Measurements from ENCODE around the gene NR3C2. TPM values are rescaled to one million over a fixed set of nuclear protein-coding genes. Genes with fewer than 3 reads are reported as not detected.
A peak's percentile ranks its signal among the peaks of the same experiment; 100 is the strongest.

The NR3C2 gene
- total RNA-seq, 1 experiment from 2014 or later, result 0.96 TPM

GRCh38 chr4:148447681-148448080 is 5.5 kb upstream of the NR3C2 start:
- H4K20me1 ChIP-seq (ENCODE audit: insufficient read depth), result no peaks in the 10 kb centered on the region
- H3K27me3 ChIP-seq (ENCODE audit: insufficient read depth, low read depth), result peaks cover 20% of the 10 kb centered on the region
- ChIA-PET CTCF (no interaction called here), POLR2A (ENCODE audit: unreplicated experiment) (no interaction called here)
- H3F3A ChIP-seq (ENCODE audit: insufficient read depth, low read depth), result no peaks in the 10 kb centered on the region
- no peaks in the 10 kb centered on the region for H3K79me2 ChIP-seq (ENCODE audit: low read depth)
- H3K9me3 ChIP-seq (ENCODE audit: insufficient read depth, low read depth), result no peaks in the 10 kb centered on the region
- H3K4me2 ChIP-seq, result no peak overlapping the region
- no peak overlapping the region for H3K27ac ChIP-seq
- H3K36me3 ChIP-seq (ENCODE audit: low read depth), result no peaks in the 10 kb centered on the region
- H3K4me3 ChIP-seq, result no peak overlapping the region
- no peak for TF ChIP-seq EZH2 (IDR thresholded peaks at IDR 0.05; ENCODE audit: low read depth)
- TF ChIP-seq CTCF (conservative IDR thresholded peaks at IDR 0.05), result no peak
- no peaks in the 10 kb centered on the region for H3K9me2 ChIP-seq (ENCODE audit: insufficient read depth)
- intact Hi-C loops (cut with micrococcal nuclease; ENCODE audit: unreplicated experiment), result loop anchor here (10.0 kb wide), 1 partner anchor 587 kb away; no protein-coding TSS in a partner anchor
- DNase-seq, result no peak
- BruUV-seq (replicated peaks), result no TSS peak
- H3K4me1 ChIP-seq (replicated peaks; ENCODE audit: insufficient read depth), result peaks cover 7% of the 10 kb centered on the region; the same call in 1 of the 2 replicates
- no peak overlapping the region for H2AFZ ChIP-seq

- H3K4me3 ChIP-seq, result peak overlapping the region; percentile 74; the same call in 1 of the 2 replicates
- H3K9me3 ChIP-seq (ENCODE audit: insufficient read depth, low read depth), result no peaks in the 10 kb centered on the region
- BruUV-seq (replicated peaks), result no TSS peak
- no peaks in the 10 kb centered on the region for H3K79me2 ChIP-seq (ENCODE audit: low read depth)
- no peaks in the 10 kb centered on the region for H3F3A ChIP-seq (ENCODE audit: insufficient read depth, low read depth)
- H2AFZ ChIP-seq, result no peak overlapping the region
- TF ChIP-seq EZH2 (IDR thresholded peaks at IDR 0.05; ENCODE audit: low read depth), result no peak
- no peak for TF ChIP-seq CTCF (conservative IDR thresholded peaks at IDR 0.05)
- H3K9me2 ChIP-seq (ENCODE audit: insufficient read depth), result no peaks in the 10 kb centered on the region
- H3K36me3 ChIP-seq (ENCODE audit: low read depth), result no peaks in the 10 kb centered on the region
- H4K20me1 ChIP-seq (ENCODE audit: insufficient read depth), result no peaks in the 10 kb centered on the region
- intact Hi-C loops (cut with micrococcal nuclease; ENCODE audit: unreplicated experiment), result loop anchor here (10.0 kb wide), 1 partner anchor 589 kb away; no protein-coding TSS in a partner anchor
- H3K4me1 ChIP-seq (replicated peaks; ENCODE audit: insufficient read depth), result peaks cover 13% of the 10 kb centered on the region; the same call in 1 of the 2 replicates
- no peak for DNase-seq
- ChIA-PET POLR2A (ENCODE audit: unreplicated experiment) (no interaction called here), CTCF (no interaction called here)
- H3K27me3 ChIP-seq (ENCODE audit: insufficient read depth, low read depth), result peaks cover 20% of the 10 kb centered on the region
- no peak overlapping the region for H3K27ac ChIP-seq
- H3K4me2 ChIP-seq, result peak overlapping the region; percentile 98
Measured at GRCh38 chr4:148445860-148446330, 3.7 kb upstream of the NR3C2 start.

GRCh38 chr4:148445071-148445859 is 3.1 kb upstream of the NR3C2 start:
- H3K4me3 ChIP-seq, result peak overlapping the region; percentile 74
- DNase-seq, result peak in 1 of 2 experiments; percentile 31

More at GRCh38 chr4:148445071-148445859, 3.1 kb upstream of the NR3C2 start:
- CTCF ChIA-PET, result no interaction called here
- TF ChIP-seq CTCF (conservative IDR thresholded peaks at IDR 0.05) (no peak), EZH2 (IDR thresholded peaks at IDR 0.05; ENCODE audit: low read depth) (no peak)
- H3K9me2 ChIP-seq (ENCODE audit: insufficient read depth), result no peaks in the 10 kb centered on the region
- no peaks in the 10 kb centered on the region for H3K79me2 ChIP-seq (ENCODE audit: low read depth)
- H3K4me1 ChIP-seq (replicated peaks; ENCODE audit: insufficient read depth), result peaks cover 13% of the 10 kb centered on the region; the same call in 1 of the 2 replicates
- H3K9me3 ChIP-seq (ENCODE audit: insufficient read depth, low read depth), result no peaks in the 10 kb centered on the region
- no peaks in the 10 kb centered on the region for H4K20me1 ChIP-seq (ENCODE audit: insufficient read depth)
- H3K27me3 ChIP-seq (ENCODE audit: insufficient read depth, low read depth), result peaks cover 20% of the 10 kb centered on the region
- no peak overlapping the region for H2AFZ ChIP-seq
- no peaks in the 10 kb centered on the region for H3F3A ChIP-seq (ENCODE audit: insufficient read depth, low read depth)
- no TSS peak for BruUV-seq (replicated peaks)
- H3K36me3 ChIP-seq (ENCODE audit: low read depth), result no peaks in the 10 kb centered on the region
- peak overlapping the region; percentile 98 for H3K4me2 ChIP-seq
- POLR2A ChIA-PET (ENCODE audit: unreplicated experiment), result no interaction called here
- H3K27ac ChIP-seq, result no peak overlapping the region
- intact Hi-C loops (cut with micrococcal nuclease; ENCODE audit: unreplicated experiment), result loop anchor here (10.0 kb wide), 1 partner anchor 590 kb away; no protein-coding TSS in a partner anchor

Measured in PC-9 (cell line).